ENCODE data around the gene USP11.
A peak's percentile ranks its signal among the peaks of the same experiment; 100 is the strongest.

Gene USP11

DNA sequence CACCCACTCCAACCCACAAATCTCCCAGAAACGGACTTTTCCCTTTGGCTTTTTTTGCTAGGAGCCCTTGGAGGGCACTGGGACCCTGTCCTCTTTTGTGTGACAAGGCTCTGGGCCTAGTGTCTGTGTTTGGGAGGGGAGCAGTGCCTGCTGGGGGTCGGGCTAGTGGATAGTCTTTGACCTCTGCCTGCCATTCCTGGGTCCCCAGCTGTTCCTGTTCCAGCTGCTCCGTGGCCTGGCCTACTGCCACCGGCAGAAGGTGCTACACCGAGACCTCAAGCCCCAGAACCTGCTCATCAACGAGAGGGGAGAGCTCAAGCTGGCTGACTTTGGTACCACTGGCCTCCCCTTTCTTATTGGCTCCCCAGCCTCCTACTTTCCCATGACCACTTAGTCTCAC lies 6.7 kb upstream of the USP11 start:
- Histone ChIP-seq H3K4me1 (ENCODE audit: control insufficient read depth, insufficient read depth, low read length) (no peaks in the 10 kb centered on the region), H3K9ac (ENCODE audit: low read depth, low read length) (no peak overlapping the region), H3K9me3 (ENCODE audit: control insufficient read depth, insufficient read depth, low read length) (no peaks in the 10 kb centered on the region), H3K27ac (ENCODE audit: low read depth, low read length) (no peak overlapping the region), H3K4me3 (ENCODE audit: low read depth, low read length) (no peak overlapping the region), H3K36me3 (ENCODE audit: control insufficient read depth, insufficient read depth, low read length) (peaks cover 79% of the 10 kb centered on the region), H3K27me3 (ENCODE audit: control insufficient read depth, insufficient read depth, low read length) (no peaks in the 10 kb centered on the region)

- Histone ChIP-seq H3K4me3 (ENCODE audit: low read depth, low read length) (no peak overlapping the region), H3K27me3 (ENCODE audit: control insufficient read depth, insufficient read depth, low read length) (no peaks in the 10 kb centered on the region; the same call in 1 of the 2 replicates), H3K4me1 (ENCODE audit: control insufficient read depth, insufficient read depth, low read length) (no peaks in the 10 kb centered on the region), H3K9me3 (ENCODE audit: control insufficient read depth, insufficient read depth, low read length) (no peaks in the 10 kb centered on the region), H3K27ac (ENCODE audit: low read depth, low read length) (no peak overlapping the region), H3K36me3 (ENCODE audit: control insufficient read depth, insufficient read depth, low read length) (peaks cover 74% of the 10 kb centered on the region), H3K9ac (ENCODE audit: low read depth, low read length) (no peak overlapping the region)
These were observed 6.1 kb upstream of the USP11 start for GRCh38 chrX:47226531-47227333.

DNA sequence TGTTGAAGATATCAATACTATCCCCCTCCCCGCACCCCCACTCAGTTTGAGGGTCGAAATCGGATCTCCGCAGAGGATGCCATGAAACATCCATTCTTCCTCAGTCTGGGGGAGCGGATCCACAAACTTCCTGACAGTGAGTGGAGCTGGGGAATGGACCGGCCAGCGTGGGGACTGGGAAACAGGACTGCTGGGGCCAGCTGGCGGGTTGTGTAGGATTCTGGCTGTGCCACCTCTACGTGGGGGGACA lies 5.5 kb upstream of the USP11 start:
- no peaks in the 10 kb centered on the region; the same call in 1 of the 2 replicates for H3K27me3 ChIP-seq (ENCODE audit: control insufficient read depth, insufficient read depth, low read length)
- no peaks in the 10 kb centered on the region; the same call in 1 of the 2 replicates for H3K4me1 ChIP-seq (ENCODE audit: control insufficient read depth, insufficient read depth, low read length)
- H3K9ac ChIP-seq (ENCODE audit: low read depth, low read length) = no peak overlapping the region
- H3K27ac ChIP-seq (ENCODE audit: low read depth, low read length) = no peak overlapping the region
- no peak overlapping the region for H3K4me3 ChIP-seq (ENCODE audit: low read depth, low read length)
- peaks cover 69% of the 10 kb centered on the region for H3K36me3 ChIP-seq (ENCODE audit: control insufficient read depth, insufficient read depth, low read length)
- H3K9me3 ChIP-seq (ENCODE audit: control insufficient read depth, insufficient read depth, low read length) = no peaks in the 10 kb centered on the region

DNA sequence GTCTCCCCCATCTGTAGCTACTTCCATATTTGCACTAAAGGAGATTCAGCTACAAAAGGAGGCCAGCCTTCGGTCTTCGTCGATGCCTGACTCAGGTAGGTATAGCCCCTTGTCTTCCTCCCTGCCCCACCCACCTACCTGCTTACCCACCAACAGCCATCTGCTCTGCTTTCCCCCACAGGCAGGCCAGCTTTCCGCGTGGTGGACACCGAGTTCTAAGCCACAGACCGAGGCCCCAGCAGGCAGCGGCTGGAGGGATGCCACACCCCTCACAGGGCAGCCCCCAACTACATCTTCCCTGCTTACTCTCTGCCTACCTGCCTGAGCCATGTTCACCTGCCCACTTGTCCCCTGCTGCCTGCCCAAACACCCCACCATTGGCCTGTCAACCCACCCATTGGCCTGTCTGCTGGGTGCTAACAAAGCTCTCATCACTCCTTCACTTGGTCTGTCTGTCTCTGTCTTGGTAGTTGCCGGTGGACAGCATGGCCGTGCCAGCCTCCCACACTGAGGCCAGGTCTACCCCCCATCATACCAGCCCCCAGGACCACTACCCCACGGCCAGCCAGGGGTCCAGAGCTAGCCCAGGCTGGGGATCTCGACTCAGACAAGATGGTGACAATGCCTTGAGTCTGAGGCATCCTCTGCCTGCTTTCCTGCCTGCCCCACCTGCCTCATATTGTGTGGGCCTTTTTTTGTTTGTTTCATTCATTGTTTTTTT lies 4.1 kb upstream of the USP11 start:
- H3K36me3 ChIP-seq (ENCODE audit: control insufficient read depth, insufficient read depth, low read length) = peaks cover 59% of the 10 kb centered on the region
- H3K4me1 ChIP-seq (ENCODE audit: control insufficient read depth, insufficient read depth, low read length) = no peaks in the 10 kb centered on the region; the same call in 1 of the 2 replicates
- H3K4me3 ChIP-seq (ENCODE audit: low read depth, low read length) = no peak overlapping the region
- no peak overlapping the region for H3K27ac ChIP-seq (ENCODE audit: low read depth, low read length)
- H3K27me3 ChIP-seq (ENCODE audit: control insufficient read depth, insufficient read depth, low read length) = no peaks in the 10 kb centered on the region; the same call in 1 of the 2 replicates
- H3K9ac ChIP-seq (ENCODE audit: low read depth, low read length) = no peak overlapping the region
- H3K9me3 ChIP-seq (ENCODE audit: control insufficient read depth, insufficient read depth, low read length) = no peaks in the 10 kb centered on the region

GRCh38 chrX:47229427-47229826 lies 3.4 kb upstream of the USP11 start:
- H3K36me3 ChIP-seq (ENCODE audit: control insufficient read depth, insufficient read depth, low read length) = peaks cover 51% of the 10 kb centered on the region
- H3K27me3 ChIP-seq (ENCODE audit: control insufficient read depth, insufficient read depth, low read length) = no peaks in the 10 kb centered on the region; the same call in 1 of the 2 replicates
- H3K27ac ChIP-seq (ENCODE audit: low read depth, low read length) = no peak overlapping the region
- peaks cover 3% of the 10 kb centered on the region; the same call in 1 of the 2 replicates for H3K4me1 ChIP-seq (ENCODE audit: control insufficient read depth, insufficient read depth, low read length)
- no peak overlapping the region for H3K9ac ChIP-seq (ENCODE audit: low read depth, low read length)
- H3K9me3 ChIP-seq (ENCODE audit: control insufficient read depth, insufficient read depth, low read length) = no peaks in the 10 kb centered on the region
- H3K4me3 ChIP-seq (ENCODE audit: low read depth, low read length) = no peak overlapping the region

- Histone ChIP-seq H3K27ac (ENCODE audit: low read depth, low read length) (no peak overlapping the region), H3K4me3 (ENCODE audit: low read depth, low read length) (no peak overlapping the region), H3K9me3 (ENCODE audit: control insufficient read depth, insufficient read depth, low read length) (no peaks in the 10 kb centered on the region), H3K9ac (ENCODE audit: low read depth, low read length) (no peak overlapping the region), H3K36me3 (ENCODE audit: control insufficient read depth, insufficient read depth, low read length) (peaks cover 46% of the 10 kb centered on the region), H3K4me1 (ENCODE audit: control insufficient read depth, insufficient read depth, low read length) (peaks cover 6% of the 10 kb centered on the region; the same call in 1 of the 2 replicates), H3K27me3 (ENCODE audit: control insufficient read depth, insufficient read depth, low read length) (no peaks in the 10 kb centered on the region; the same call in 1 of the 2 replicates)
These were observed 2.5 kb upstream of the USP11 start for GRCh38 chrX:47230136-47230868.

- H3K27ac ChIP-seq (ENCODE audit: low read depth, low read length) = no peak overlapping the region
- H3K4me3 ChIP-seq (ENCODE audit: low read depth, low read length) = no peak overlapping the region
- H3K27me3 ChIP-seq (ENCODE audit: control insufficient read depth, insufficient read depth, low read length) = no peaks in the 10 kb centered on the region; the same call in 1 of the 2 replicates
- no peak overlapping the region for H3K9ac ChIP-seq (ENCODE audit: low read depth, low read length)
- no peaks in the 10 kb centered on the region for H3K9me3 ChIP-seq (ENCODE audit: control insufficient read depth, insufficient read depth, low read length)
- peaks cover 42% of the 10 kb centered on the region for H3K36me3 ChIP-seq (ENCODE audit: control insufficient read depth, insufficient read depth, low read length)
- H3K4me1 ChIP-seq (ENCODE audit: control insufficient read depth, insufficient read depth, low read length) = peaks cover 6% of the 10 kb centered on the region; the same call in 1 of the 2 replicates
These were observed 1.6 kb upstream of the USP11 start for GRCh38 chrX:47231167-47231566.

DNA sequence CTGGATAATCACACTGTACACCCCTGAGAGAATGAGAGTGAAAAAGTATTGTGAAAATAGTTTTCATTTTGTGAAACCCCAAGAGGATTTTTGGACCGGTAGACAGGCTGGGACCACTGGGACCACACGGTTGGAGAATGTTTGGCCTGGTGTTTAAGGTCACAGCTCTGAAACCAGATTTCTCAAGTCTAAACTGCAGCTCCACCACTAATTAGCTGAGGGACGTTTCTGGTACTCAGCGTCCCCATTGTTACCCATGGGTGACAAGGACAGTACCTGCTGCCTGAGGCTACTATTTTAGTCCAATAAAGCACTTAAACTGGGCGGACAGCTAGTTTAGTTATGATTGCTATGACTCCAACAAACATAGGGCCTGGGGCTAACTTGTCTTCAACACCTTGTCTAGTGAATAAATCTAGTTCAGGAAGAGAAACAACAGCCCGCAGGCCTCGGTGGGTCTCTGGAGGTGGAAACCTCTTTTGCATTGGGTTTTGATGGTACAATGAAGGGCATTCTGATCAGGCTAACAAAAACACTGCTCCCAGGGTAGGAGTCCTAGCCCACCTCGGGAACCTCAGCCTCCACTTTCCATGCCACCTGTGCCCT lies 509 bp upstream of the USP11 start:
- peak overlapping the region; percentile 97 for H3K4me3 ChIP-seq (ENCODE audit: low read depth, low read length)
- no peaks in the 10 kb centered on the region for H3K9me3 ChIP-seq (ENCODE audit: control insufficient read depth, insufficient read depth, low read length)
- no peaks in the 10 kb centered on the region; the same call in 1 of the 2 replicates for H3K27me3 ChIP-seq (ENCODE audit: control insufficient read depth, insufficient read depth, low read length)
- peak overlapping the region; percentile 94 for H3K9ac ChIP-seq (ENCODE audit: low read depth, low read length)
- peaks cover 31% of the 10 kb centered on the region for H3K36me3 ChIP-seq (ENCODE audit: control insufficient read depth, insufficient read depth, low read length)
- H3K4me1 ChIP-seq (ENCODE audit: control insufficient read depth, insufficient read depth, low read length) = peaks cover 6% of the 10 kb centered on the region; the same call in 1 of the 2 replicates
- H3K27ac ChIP-seq (ENCODE audit: low read depth, low read length) = peak overlapping the region; percentile 100

GRCh38 chrX:47233333-47234113 lies 714 bp downstream of the USP11 start:
- no peaks in the 10 kb centered on the region; the same call in 1 of the 2 replicates for H3K27me3 ChIP-seq (ENCODE audit: control insufficient read depth, insufficient read depth, low read length)
- peak overlapping the region; percentile 98 for H3K9ac ChIP-seq (ENCODE audit: low read depth, low read length)
- H3K4me3 ChIP-seq (ENCODE audit: low read depth, low read length) = peak overlapping the region; percentile 97
- H3K4me1 ChIP-seq (ENCODE audit: control insufficient read depth, insufficient read depth, low read length) = peaks cover 6% of the 10 kb centered on the region; the same call in 1 of the 2 replicates
- no peaks in the 10 kb centered on the region for H3K9me3 ChIP-seq (ENCODE audit: control insufficient read depth, insufficient read depth, low read length)
- peak overlapping the region; percentile 100 for H3K27ac ChIP-seq (ENCODE audit: low read depth, low read length)
- peaks cover 18% of the 10 kb centered on the region for H3K36me3 ChIP-seq (ENCODE audit: control insufficient read depth, insufficient read depth, low read length)

GRCh38 chrX:47234583-47234982 lies 1.8 kb downstream of the USP11 start:
- Histone ChIP-seq H3K9me3 (ENCODE audit: control insufficient read depth, insufficient read depth, low read length) (no peaks in the 10 kb centered on the region), H3K4me3 (ENCODE audit: low read depth, low read length) (peak overlapping the region; percentile 97), H3K27me3 (ENCODE audit: control insufficient read depth, insufficient read depth, low read length) (no peaks in the 10 kb centered on the region; the same call in 1 of the 2 replicates), H3K9ac (ENCODE audit: low read depth, low read length) (peak overlapping the region; percentile 98; the same call in 1 of the 2 replicates), H3K4me1 (ENCODE audit: control insufficient read depth, insufficient read depth, low read length) (peaks cover 6% of the 10 kb centered on the region; the same call in 1 of the 2 replicates), H3K36me3 (ENCODE audit: control insufficient read depth, insufficient read depth, low read length) (peaks cover 13% of the 10 kb centered on the region), H3K27ac (ENCODE audit: low read depth, low read length) (no peak overlapping the region)

Measured in HUES48 (cell line).